Caco-2 (cell line): Measurements from ENCODE around the gene FOXQ1. TPM values are rescaled to one million over a fixed set of nuclear protein-coding genes. Genes with fewer than 3 reads are reported as not detected.

Experiments used
- Bru-seq: library from RNA; stranded (reverse); fragments of 400-500 nt; gene quantifications from one replicate; lab custom pipeline; 2021; lab: Mats Ljungman, UMichigan
- BruChase-seq, 2 experiments: library from RNA; stranded (reverse); fragments of 400-500 nt; gene quantifications; one replicate each; lab custom pipeline; 2021; lab: Mats Ljungman, UMichigan
- BruUV-seq: library from RNA; stranded (reverse); fragments of 400-500 nt; replicated peaks from 2 replicates; lab custom pipeline; 2021; lab: Mats Ljungman, UMichigan
- CTCF ChIA-PET: fragments of 300-600 bp; sonication (Branson Sonifier 250); formaldehyde crosslinking; loops from one replicate; lab custom pipeline; 2022; ENCODE audit warnings: antibody characterized with exemption; lab: Charles Lee
- POLR2A ChIA-PET: fragments of 300-600 bp; sonication (Branson Sonifier 250); formaldehyde crosslinking; loops from one replicate; lab custom pipeline; 2022; ENCODE audit warnings: antibody characterized with exemption; lab: Charles Lee
- DNase-seq, 2 experiments: peaks; one replicate each; pipeline versions ENCODE4 v3.0.0 to v3.0.0-alpha.2; 2020 to 2022
- H3K27me3 ChIP-seq: replicated peaks from 2 replicates; pipeline ENCODE4 v1.6.0; 2011; ENCODE audit warnings: low read length; ENCODE audit not compliant: control insufficient read depth, insufficient read depth
- H3K36me3 ChIP-seq: 2 replicates; pipeline ENCODE4 v1.5.1; 2011; ENCODE audit warnings: low read length; ENCODE audit not compliant: control insufficient read depth, insufficient read depth
- H3K4me1 ChIP-seq: fragments of 250-450 bp; sonication (Bioruptor Pico); 2 replicates; pipeline ENCODE4 v1.5.1; 2020; ENCODE audit warnings: mild to moderate bottlenecking
- H3K4me3 ChIP-seq: 2 replicates; pipeline ENCODE4 v1.5.1; 2011; ENCODE audit warnings: low read depth, mild to moderate bottlenecking, control low read depth, low read length
- H3K9me3 ChIP-seq: fragments of 250-450 bp; sonication (Bioruptor Pico); 2 replicates; pipeline ENCODE4 v1.5.1; 2020; ENCODE audit warnings: mild to moderate bottlenecking, moderate library complexity
- H3K27ac Mint-ChIP-seq: one replicate; pipeline ENCODE4 v1.8.0; 2022; ENCODE audit warnings: mixed read lengths; ENCODE audit not compliant: unreplicated experiment
- H3K27me3 Mint-ChIP-seq: one replicate; pipeline ENCODE4 v1.8.0; 2022; ENCODE audit warnings: mixed read lengths; ENCODE audit not compliant: insufficient read depth, unreplicated experiment
- H3K36me3 Mint-ChIP-seq: one replicate; pipeline ENCODE4 v1.8.0; 2022; ENCODE audit warnings: mild to moderate bottlenecking, mixed read lengths; ENCODE audit not compliant: insufficient read depth, unreplicated experiment
- H3K4me1 Mint-ChIP-seq: one replicate; pipeline ENCODE4 v1.8.0; 2022; ENCODE audit warnings: low read depth, mixed read lengths; ENCODE audit not compliant: unreplicated experiment
- H3K4me3 Mint-ChIP-seq: one replicate; pipeline ENCODE4 v1.8.0; 2022; ENCODE audit warnings: mild to moderate bottlenecking, moderate library complexity, mixed read lengths; ENCODE audit not compliant: unreplicated experiment
- H3K9me3 Mint-ChIP-seq: one replicate; pipeline ENCODE4 v1.8.0; 2022; ENCODE audit warnings: mixed read lengths; ENCODE audit not compliant: unreplicated experiment
- intact Hi-C: fragments of 100-400 bp; cut with micrococcal nuclease; formaldehyde crosslinking; loops from one replicate; pipeline ENCODE4 v1.10.0; 2022; ENCODE audit not compliant: unreplicated experiment
- long read RNA-seq: library from polyadenylated mRNA; stranded (forward); transcript quantifications from one replicate; pipeline ENCODE4 v2.0.0, GENCODE V29; 2022
- total RNA-seq: library from RNA; stranded (reverse); gene quantifications from 2 replicates; pipeline ENCODE4 v1.2.3, GENCODE V29; 2022
- TF ChIP-seq, protein P1 (sequence below), 2 experiments: fragments of 200-600 bp in 1 of 2; IDR thresholded peaks; 1 replicate in 1 of 2; 2 replicates in 1 of 2; pipeline versions ENCODE4 v1.5.1 to v1.8.0; 2011 to 2022; ENCODE audit warnings: antibody characterized with exemption in 1 of 2, control low read depth in 1 of 2, inconsistent platforms in 1 of 2, low read depth in 1 of 2, low read length in 1 of 2, mild to moderate bottlenecking in 1 of 2, moderate library complexity in 1 of 2; ENCODE audit not compliant: insufficient read depth in 1 of 2, severe bottlenecking in 1 of 2, unreplicated experiment in 1 of 2

The FOXQ1 gene, protein sequence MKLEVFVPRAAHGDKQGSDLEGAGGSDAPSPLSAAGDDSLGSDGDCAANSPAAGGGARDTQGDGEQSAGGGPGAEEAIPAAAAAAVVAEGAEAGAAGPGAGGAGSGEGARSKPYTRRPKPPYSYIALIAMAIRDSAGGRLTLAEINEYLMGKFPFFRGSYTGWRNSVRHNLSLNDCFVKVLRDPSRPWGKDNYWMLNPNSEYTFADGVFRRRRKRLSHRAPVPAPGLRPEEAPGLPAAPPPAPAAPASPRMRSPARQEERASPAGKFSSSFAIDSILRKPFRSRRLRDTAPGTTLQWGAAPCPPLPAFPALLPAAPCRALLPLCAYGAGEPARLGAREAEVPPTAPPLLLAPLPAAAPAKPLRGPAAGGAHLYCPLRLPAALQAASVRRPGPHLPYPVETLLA
- total RNA-seq: 170 and 191 TPM in 2 replicates
- percentile 100 among the genes with signal in this experiment for Bru-seq, nascent RNA
- BruChase-seq, experiment 1, labeled RNA remaining after a 2-hour chase: percentile 100 among the genes with signal in this experiment
- percentile 96 among the genes with signal in this experiment for BruChase-seq, experiment 2, labeled RNA remaining after a 6-hour chase
- long read RNA-seq, transcript FOXQ1-201 (1 exons, 2,309 nt): major isoform, 220 of 227 reads
- long read RNA-seq, partial matches to known transcripts: 0 of 227 reads
- long read RNA-seq, other reads (novel, unspliced or antisense): 7 of 227 reads

DNA sequence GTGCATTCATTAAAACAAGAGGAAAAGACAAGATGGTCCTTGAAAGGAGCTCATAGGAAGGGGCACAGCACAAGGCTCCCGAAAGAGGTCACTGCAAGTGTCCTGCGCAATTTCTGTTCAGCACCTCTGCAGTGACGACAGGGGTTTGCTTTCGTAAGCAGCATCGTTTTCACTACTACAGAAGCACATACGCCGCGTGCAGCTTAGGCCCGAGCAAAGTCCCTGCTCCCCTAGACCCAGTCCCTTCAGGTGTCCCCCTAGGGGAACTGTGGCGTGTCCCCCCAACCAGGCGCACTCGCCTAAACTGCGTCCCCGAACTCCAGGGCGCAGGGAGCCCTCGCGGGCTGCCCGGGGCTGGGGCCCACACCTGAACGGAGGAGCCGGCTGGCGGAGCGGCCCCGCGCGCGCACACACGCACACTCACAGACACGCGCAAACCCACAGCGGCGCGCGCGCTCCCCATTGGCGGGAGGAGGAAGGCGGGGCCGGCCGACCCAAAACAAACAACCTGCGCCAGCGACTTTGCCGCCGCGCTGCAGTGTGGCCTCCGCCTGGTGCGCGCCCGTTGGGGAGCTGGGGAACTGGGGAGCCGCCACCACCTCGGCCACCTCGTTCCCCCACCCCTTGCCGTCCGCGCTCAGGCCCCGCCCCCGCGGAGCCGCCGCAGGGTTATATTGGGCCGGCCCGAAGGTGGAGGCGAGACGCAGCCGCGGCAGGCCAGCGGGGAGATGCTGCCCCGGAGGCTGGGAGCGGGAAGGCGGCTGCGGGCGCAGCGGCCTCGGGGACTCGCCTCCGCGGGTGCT is at the start of gene FOXQ1:
Gene FOXQ1 (plus strand): TSS at position 699 of the 803 bp plus-strand sequence. CDS start 607 bp downstream, outside the sequence.
- peak within 1 kb of the TSS; percentile 78 for H3K4me3 Mint-ChIP-seq
- Histone ChIP-seq H3K9me3 (no peaks in the 10 kb centered on the region), H3K4me3 (peak within 1 kb of the TSS; percentile 94), H3K27me3 (no peaks in the 10 kb centered on the region), H3K4me1 (peaks cover 26% of the 10 kb centered on the region), H3K36me3 (no peaks in the 10 kb centered on the region)
- ChIA-PET POLR2A (interaction anchor here (0.5 to 2.5 kb wide), 18 partner anchors 11 to 399 kb away, joined by 3 to 49 read pairs (median 5); no protein-coding TSS in a partner anchor), CTCF (interaction anchor here (0.7 to 3.1 kb wide), 12 partner anchors 9 to 398 kb away, joined by 3 to 15 read pairs (median 3); no protein-coding TSS in a partner anchor)
- intact Hi-C loops: loop anchor here (1.0 to 2.0 kb wide), 7 partner anchors 24 to 399 kb away; no protein-coding TSS in a partner anchor
- peaks cover 61% of the 10 kb centered on the region for H3K36me3 Mint-ChIP-seq
- H3K9me3 Mint-ChIP-seq: no peaks in the 10 kb centered on the region
- peaks cover 39% of the 10 kb centered on the region for H3K4me1 Mint-ChIP-seq
- peaks cover 2% of the 10 kb centered on the region for H3K27me3 Mint-ChIP-seq
- BruUV-seq: no TSS peak
- TF ChIP-seq, protein P1, sequence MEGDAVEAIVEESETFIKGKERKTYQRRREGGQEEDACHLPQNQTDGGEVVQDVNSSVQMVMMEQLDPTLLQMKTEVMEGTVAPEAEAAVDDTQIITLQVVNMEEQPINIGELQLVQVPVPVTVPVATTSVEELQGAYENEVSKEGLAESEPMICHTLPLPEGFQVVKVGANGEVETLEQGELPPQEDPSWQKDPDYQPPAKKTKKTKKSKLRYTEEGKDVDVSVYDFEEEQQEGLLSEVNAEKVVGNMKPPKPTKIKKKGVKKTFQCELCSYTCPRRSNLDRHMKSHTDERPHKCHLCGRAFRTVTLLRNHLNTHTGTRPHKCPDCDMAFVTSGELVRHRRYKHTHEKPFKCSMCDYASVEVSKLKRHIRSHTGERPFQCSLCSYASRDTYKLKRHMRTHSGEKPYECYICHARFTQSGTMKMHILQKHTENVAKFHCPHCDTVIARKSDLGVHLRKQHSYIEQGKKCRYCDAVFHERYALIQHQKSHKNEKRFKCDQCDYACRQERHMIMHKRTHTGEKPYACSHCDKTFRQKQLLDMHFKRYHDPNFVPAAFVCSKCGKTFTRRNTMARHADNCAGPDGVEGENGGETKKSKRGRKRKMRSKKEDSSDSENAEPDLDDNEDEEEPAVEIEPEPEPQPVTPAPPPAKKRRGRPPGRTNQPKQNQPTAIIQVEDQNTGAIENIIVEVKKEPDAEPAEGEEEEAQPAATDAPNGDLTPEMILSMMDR (IDR thresholded peaks at IDR 0.05; ENCODE audit: insufficient read depth in 1 of 2, low read depth in 1 of 2, low read length in 1 of 2, severe bottlenecking in 1 of 2, unreplicated experiment in 1 of 2): peak in 1 of 2 experiments; percentile 16
- peak; percentile 96 to 98 for DNase-seq
- H3K27ac Mint-ChIP-seq: peak within 1 kb of the TSS; percentile 89

DNA sequence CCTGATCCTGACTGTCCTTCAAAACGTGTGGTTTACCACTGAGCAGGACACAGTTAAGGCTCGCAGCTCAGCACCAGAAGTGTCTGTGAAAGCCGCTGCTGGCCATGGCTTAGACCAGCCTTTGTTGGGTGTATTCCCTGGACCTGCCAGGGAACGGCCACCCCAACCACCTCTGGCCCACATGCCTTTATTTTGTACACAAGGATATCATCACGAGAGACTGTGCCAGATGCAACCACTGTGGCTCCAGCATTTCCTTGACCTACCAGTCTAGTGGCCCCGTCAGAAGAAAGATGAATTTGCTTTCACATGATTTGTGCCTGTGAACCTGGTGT is 49.2 kb upstream of the FOXQ1 start:
- no peak for DNase-seq
- Histone ChIP-seq H3K4me1 (peaks cover 62% of the 10 kb centered on the region), H3K36me3 (no peaks in the 10 kb centered on the region), H3K27me3 (no peaks in the 10 kb centered on the region), H3K9me3 (no peaks in the 10 kb centered on the region), H3K4me3 (no peak overlapping the region)
- peak overlapping the region; percentile 73 for H3K4me3 Mint-ChIP-seq
- ChIA-PET POLR2A (interaction anchor here (0.6 to 2.8 kb wide), 3 partner anchors 32 to 54 kb away, joined by 3 to 10 read pairs (median 3); no protein-coding TSS in a partner anchor), CTCF (interaction anchor here (1.9 kb wide), 1 partner anchor 49 kb away, joined by 15 read pairs; the partner anchor contains the start of gene FOXQ1)
- no TSS peak for BruUV-seq
- intact Hi-C loops: loop anchor here (1.0 to 10.0 kb wide), 6 partner anchors 21 to 348 kb away; no protein-coding TSS in a partner anchor
- no peaks in the 10 kb centered on the region for H3K27me3 Mint-ChIP-seq
- peaks cover 10% of the 10 kb centered on the region for H3K9me3 Mint-ChIP-seq
- H3K27ac Mint-ChIP-seq: peak overlapping the region; percentile 100
- TF ChIP-seq, protein P1 (IDR thresholded peaks at IDR 0.05; ENCODE audit: insufficient read depth in 1 of 2, low read depth in 1 of 2, low read length in 1 of 2, severe bottlenecking in 1 of 2, unreplicated experiment in 1 of 2): no peak
- H3K36me3 Mint-ChIP-seq: peaks cover 22% of the 10 kb centered on the region
- H3K4me1 Mint-ChIP-seq: peaks cover 31% of the 10 kb centered on the region
